HG03175 (cell line): ENCODE data around the gene REM2.

Source experiments
- ATAC-seq: cut with Tn5 transposase; IDR thresholded peaks from one replicate; pipeline ENCODE4 v1.9.1; 2021; ENCODE audit warnings: mild to moderate bottlenecking, moderate library complexity; ENCODE audit not compliant: unreplicated experiment

REM2 gene

DNA sequence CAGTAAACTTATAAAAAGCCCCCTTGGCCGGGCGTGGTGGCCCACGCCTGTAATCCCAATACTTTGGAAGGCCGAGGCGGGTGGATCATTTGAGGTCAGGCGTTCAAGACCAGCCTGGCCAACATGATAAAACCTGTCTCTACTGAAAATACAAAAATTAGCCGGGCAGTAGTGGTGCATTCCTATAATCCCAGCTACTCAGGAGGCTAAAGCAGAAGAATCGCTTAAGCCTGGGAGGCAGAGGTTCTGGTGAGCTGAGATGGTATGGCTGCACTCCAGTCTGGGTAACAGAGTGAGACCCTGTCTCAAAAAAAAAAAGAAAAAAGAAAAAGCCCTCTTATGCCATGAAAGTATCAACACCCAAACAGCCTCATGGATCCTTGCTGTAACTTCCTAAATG, 42.5 kb downstream of the REM2 start:
- no peak for ATAC-seq

DNA sequence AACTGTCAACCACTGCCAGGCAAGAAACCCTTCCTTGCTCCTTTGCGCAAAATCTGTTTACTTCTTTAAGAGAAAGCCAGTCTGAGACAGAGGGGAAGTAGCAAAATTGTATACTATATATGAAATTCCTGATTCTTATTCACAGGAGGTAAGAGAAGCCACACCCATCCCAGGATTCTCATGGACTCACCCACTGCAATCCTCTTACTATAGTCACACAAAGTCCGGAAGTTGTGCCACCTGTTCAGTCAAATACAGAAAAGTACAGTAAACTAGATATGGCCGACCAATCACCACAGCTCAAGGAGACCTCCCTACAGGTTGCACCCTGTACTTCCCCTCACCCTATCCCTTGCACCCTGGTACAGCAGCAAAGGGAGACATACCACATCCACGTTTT, 43.3 kb downstream of the REM2 start:
- ATAC-seq: no peak

DNA sequence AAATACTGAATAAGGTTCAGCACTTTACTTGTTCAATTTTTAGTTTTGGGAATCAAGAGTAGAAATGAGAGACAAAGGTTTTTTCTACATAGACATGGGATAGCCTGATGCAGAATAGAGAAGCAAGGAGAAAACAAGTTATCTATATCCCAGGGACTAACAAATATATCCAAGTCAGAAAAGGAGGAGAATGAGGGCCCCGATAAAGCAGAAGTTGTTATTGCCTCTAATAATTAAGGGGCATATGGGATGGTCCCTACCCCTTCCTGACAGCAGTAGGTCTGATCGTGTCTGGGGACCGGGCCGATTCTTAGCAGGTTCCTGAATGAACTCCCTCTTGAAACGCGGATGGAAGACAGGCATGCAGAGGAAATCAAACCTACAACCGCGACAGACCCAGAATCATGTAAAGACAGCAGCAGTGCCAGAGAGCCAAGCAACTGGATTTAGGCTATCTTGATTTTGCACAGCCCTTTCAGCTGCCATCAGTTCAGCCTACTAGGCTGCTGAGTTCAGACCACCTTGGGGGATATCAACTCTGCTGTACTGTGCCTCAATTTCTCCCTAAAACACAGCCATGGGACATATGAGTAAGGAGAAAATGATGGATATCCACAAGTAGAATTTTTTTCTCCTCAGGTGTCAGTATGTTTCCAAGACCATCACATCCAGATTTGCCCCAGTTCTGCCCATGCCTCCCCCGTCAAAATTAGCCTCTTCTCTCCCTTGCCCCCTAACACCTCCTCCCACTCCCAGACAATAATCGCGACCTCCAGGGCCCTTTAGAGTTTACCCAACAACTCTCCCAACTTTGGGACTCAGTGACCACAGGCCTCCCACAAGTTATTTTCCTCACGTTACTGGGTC, 45.4 kb downstream of the REM2 start:
- ATAC-seq: no peak

DNA sequence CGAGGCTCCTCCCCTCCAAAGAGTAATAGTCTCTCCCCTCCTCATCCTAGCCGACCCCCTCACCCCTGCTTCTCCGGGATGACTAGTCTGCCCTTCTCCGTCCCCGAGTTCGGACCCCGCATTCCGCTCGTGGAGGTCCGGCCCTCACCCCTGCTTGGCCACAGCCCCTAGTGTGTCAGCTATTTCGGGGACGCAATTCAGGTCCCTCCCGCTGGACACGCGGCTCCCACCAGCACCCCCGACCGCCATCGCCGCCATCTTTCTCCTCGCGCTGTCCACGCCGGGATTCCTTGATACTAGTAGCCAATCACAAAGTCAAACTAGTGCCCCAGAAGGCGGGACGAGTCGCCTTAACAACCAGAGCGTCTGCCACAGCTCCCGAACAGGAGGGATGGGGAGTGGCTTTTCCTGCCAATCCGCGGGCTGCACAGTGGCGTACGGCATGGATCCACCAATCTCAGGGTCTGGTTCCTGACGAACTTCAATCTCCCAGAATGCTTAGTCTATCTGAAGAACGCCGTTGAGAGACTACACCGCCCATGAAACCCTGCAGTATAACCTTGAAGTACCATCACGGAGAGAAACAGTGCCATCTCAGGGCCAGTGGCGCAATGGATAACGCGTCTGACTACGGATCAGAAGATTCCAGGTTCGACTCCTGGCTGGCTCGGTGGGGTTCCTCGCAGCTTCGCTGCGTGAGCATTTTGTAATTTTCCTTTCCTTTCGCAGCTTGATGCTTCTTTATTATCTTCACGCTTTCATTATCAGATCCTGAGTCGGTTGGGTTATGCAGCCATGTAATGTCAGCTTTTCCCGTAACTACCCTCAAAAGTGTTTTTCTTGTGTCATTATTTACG, 46.3 kb downstream of the REM2 start, which contains the start of gene PRMT5:
Gene PRMT5 (minus strand): TSS at position 273 of the 857 bp plus-strand sequence. CDS start 15 bp downstream, at position 258.
- ATAC-seq: peak; percentile 94

DNA sequence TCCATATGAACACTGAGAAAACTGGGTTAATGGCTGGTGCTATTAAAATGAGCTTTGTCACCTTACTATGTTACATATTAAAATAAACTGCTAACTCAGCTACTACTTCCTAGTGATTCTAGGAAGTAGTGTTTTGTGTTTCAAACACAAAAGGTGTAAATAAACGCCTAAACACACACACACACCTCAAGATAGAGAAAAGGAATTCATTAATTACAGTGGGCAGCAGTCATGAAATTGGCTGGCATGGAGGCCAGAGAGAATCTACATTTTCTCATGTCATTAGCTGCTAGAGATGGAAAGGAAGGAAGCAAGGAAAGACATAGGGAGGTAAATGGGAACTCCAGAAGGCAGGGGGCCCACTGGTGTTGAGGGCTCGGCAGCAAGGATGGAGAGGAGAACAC, 46.9 kb downstream of the REM2 start:
- ATAC-seq: peak; percentile 0

DNA sequence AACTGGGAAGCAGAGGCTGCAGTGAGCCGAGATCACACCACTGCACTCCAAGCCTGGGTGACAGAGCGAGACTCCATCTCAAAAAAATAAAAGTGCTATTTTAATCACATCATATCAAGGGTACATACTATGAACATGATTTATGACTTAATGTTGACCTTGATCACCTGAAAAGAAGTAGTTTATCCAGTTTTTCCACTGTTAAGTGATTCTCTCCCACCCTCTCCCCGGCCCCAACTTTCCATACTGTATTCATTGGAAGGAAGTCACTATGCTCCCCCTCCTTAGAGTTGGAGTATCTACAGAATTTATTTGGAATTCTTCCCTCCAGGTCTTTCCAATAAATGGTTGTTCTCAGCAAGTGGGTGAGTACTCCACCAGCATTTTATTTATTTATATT, 49.1 kb downstream of the REM2 start:
- ATAC-seq: no peak

DNA sequence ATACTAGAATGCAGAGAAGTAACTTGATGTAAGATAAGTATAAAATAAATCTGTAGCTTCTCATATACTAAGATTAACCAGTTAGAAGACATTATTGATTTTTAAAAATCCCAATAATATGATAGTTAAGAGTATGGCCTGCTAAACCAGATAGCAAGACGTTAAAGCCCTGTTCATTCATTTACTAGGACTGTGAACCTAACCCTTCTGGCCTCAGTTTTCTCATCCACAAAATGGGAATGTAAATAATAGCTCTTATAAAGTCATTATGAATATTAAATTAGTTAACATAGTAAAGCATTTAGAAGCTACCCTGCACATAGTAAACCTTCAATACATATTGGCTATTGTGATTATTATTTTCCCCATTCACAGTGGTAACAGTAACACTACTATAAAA, 52.1 kb downstream of the REM2 start:
- no peak for ATAC-seq
